Bronchial epithelial cell (primary cell): Measurements from ENCODE around the gene CACNA2D3. TPM values are rescaled to one million over a fixed set of nuclear protein-coding genes. Genes with fewer than 3 reads are reported as not detected.

Experiments used
- DNase-seq: peaks from one replicate; pipeline ENCODE4 v3.0.0-alpha.2; 2010; ENCODE audit warnings: low read depth
- FAIRE-seq: peaks from 2 replicates; lab custom pipeline; 2011; peaks lifted over from hg19 to GRCh38; lab: Jason Lieb, UNC
- H3K27me3 ChIP-seq: 2 replicates; pipeline ENCODE4 v1.5.1; 2011; ENCODE audit warnings: low read length; ENCODE audit not compliant: control insufficient read depth, insufficient read depth
- H3K36me3 ChIP-seq: 2 replicates; pipeline ENCODE4 v1.5.1; 2011; ENCODE audit warnings: low read length; ENCODE audit not compliant: control insufficient read depth, insufficient read depth
- H3K4me3 ChIP-seq: 2 replicates; pipeline ENCODE4 v1.5.1; 2011; ENCODE audit warnings: mild to moderate bottlenecking, low read depth, low read length, control low read depth
- total RNA-seq: library from RNA; depleted of rRNA; stranded (reverse); fragments of >200 nt; gene quantifications from 2 replicates; pipeline ENCODE4 v1.2.1, GENCODE V29; 2014
- TF ChIP-seq, protein P1 (sequence below): IDR thresholded peaks from 2 replicates; pipeline ENCODE4 v1.5.1; 2011; ENCODE audit warnings: mild to moderate bottlenecking, moderate library complexity, low read length, control low read depth, inconsistent platforms; ENCODE audit not compliant: insufficient read depth, severe bottlenecking

CACNA2D3 gene
- total RNA-seq, 1 donor from 2014 or later = not detected

DNA sequence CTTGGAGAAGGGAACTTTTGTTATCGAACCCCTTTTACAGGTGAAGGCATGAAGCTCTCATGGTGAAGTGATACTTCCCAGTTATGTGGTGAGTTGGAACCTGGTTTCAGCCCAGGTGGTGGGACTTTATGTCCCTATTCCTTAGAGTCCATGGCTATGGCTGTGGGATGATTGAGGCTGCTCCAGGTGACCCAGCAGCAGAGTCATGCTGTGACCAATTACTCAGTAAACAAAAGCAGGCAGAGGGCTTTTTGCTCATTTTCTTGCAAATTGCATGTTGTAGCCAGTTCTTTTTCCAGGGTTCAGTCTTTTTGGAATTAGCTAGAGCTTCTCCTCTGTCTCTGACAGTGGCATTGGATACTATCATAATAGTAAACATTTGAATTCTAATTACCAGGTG lies 70.7 kb downstream of the CACNA2D3 start:
- Histone ChIP-seq H3K36me3 (no peaks in the 10 kb centered on the region), H3K4me3 (no peak overlapping the region), H3K27me3 (no peaks in the 10 kb centered on the region)
- FAIRE-seq = peak; percentile 40
- TF ChIP-seq, protein P1, sequence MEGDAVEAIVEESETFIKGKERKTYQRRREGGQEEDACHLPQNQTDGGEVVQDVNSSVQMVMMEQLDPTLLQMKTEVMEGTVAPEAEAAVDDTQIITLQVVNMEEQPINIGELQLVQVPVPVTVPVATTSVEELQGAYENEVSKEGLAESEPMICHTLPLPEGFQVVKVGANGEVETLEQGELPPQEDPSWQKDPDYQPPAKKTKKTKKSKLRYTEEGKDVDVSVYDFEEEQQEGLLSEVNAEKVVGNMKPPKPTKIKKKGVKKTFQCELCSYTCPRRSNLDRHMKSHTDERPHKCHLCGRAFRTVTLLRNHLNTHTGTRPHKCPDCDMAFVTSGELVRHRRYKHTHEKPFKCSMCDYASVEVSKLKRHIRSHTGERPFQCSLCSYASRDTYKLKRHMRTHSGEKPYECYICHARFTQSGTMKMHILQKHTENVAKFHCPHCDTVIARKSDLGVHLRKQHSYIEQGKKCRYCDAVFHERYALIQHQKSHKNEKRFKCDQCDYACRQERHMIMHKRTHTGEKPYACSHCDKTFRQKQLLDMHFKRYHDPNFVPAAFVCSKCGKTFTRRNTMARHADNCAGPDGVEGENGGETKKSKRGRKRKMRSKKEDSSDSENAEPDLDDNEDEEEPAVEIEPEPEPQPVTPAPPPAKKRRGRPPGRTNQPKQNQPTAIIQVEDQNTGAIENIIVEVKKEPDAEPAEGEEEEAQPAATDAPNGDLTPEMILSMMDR = no peak
- no peak for DNase-seq

GRCh38 chr3:54196360-54196991 lies 74.1 kb downstream of the CACNA2D3 start:
- H3K4me3 ChIP-seq = no peak overlapping the region
- FAIRE-seq = no peak
- H3K27me3 ChIP-seq = no peaks in the 10 kb centered on the region
- DNase-seq = no peak
- TF ChIP-seq, protein P1 = no peak
- no peaks in the 10 kb centered on the region for H3K36me3 ChIP-seq

- DNase-seq = no peak
Observed at GRCh38 chr3:54197509-54197908, 75.2 kb downstream of the CACNA2D3 start.

DNA sequence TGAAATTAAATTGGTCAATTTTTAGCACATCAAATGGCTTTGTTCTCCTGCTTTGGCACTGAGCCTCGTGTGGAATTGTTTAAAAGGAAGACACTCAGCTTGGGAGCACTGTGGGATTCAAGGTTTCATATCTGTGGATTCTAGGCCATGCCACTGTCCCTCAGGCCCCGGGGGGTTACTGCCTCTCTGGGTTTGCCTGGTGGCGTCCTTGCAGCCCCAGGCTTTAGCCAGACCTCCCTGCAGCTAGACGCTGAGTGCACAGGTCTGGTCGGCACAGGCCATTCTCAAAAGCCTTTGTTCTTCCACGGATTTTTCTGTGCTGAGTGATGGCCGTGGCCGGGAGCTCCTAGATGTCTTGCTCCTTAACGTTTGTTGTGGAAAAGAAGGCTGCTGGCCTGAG lies 76.2 kb downstream of the CACNA2D3 start:
- Histone ChIP-seq H3K4me3 (no peak overlapping the region), H3K36me3 (no peaks in the 10 kb centered on the region), H3K27me3 (no peaks in the 10 kb centered on the region)
- no peak for FAIRE-seq
- DNase-seq = no peak
- TF ChIP-seq, protein P1 = no peak

More at GRCh38 chr3:54197509-54197908, 75.2 kb downstream of the CACNA2D3 start:
- no peaks in the 10 kb centered on the region for H3K27me3 ChIP-seq
- H3K4me3 ChIP-seq = no peak overlapping the region
- no peaks in the 10 kb centered on the region for H3K36me3 ChIP-seq
- FAIRE-seq = no peak
- TF ChIP-seq, protein P1 = no peak

DNA sequence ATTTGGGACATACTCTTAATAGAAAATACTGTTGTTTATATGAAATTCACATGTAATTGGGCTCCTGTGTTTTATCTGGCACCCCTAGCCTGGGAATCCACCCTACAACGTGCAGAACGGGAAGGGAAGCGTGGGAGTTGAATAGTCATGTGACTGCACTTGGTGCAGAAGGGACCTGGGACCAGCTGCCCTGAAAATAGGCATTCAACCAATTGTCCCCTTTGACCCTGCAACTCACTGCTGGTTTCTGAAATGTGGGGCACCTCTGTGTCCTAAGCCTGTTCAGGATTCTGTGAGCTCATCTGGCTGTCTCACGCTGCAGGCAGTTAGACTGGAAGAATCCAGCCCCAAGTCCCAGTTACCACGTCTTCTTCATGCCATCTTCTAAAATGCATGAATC lies 79.7 kb downstream of the CACNA2D3 start:
- no peak for DNase-seq
- TF ChIP-seq, protein P1 = no peak
- Histone ChIP-seq H3K4me3 (no peak overlapping the region), H3K36me3 (no peaks in the 10 kb centered on the region), H3K27me3 (no peaks in the 10 kb centered on the region)
- FAIRE-seq = no peak
